Measurements from ENCODE around the gene GPR83.

The GPR83 gene

DNA sequence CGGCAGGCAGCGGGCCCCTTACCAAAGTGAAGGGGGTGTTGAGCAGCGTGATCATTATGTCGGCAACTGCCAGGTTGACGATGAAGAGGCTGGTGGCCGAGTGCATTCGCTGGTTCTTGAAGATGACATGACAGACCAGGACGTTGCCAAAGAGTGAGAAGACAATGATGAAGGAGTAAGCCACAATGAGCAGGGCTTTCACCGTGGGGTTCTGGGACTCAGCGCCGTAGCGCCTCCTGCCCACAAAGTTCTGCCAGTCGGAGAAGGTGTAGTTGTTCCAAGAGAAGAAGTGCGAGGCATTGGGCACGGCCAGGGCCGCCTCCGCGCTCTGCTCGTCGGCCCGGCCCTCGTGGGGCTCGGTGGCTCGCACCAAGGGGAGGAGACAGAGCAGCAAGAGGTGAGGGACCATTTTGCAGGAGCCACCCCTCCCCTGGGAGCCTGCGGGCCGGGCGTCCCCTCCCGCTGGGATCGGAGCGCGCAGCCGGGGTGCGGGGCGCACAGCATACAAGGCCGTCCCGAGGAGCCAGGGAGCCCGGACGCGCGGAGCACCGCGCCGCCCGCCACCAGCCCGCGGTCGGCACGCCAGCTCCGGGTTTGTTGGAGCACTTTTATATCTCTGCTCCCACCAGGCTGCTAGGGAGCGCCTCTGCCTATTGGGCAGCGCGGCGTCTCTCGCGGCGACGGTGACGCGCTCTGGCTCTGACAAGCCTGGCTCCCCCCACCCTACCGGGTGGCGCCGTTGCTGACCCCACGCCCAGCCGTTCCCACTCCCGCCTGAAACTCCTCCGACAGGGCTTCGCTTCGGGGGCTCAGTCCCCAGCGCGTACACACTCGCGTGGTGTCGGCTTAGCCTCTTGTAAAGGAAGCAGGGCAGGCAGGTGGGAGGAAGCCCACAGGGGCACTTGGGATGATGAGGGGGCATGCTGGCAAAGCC lies at the start of gene GPR83:
Gene GPR83, minus strand, starts transcription at position 581 of the 934 bp plus-strand sequence. Its CDS starts 172 bp downstream, at position 409.
- Histone ChIP-seq H3K4me1 (no peaks in the 10 kb centered on the region), H3K36me3 (ENCODE audit: control insufficient read depth, insufficient read depth, low read length) (no peaks in the 10 kb centered on the region), H3K27ac (no peak within 1 kb of the TSS), H3K9ac (no peak within 1 kb of the TSS), H3K27me3 (ENCODE audit: control insufficient read depth, insufficient read depth, low read length) (no peaks in the 10 kb centered on the region), H3K4me3 (ENCODE audit: low read depth, low read length) (no peak within 1 kb of the TSS), H3K4me2 (ENCODE audit: low read length) (no peak within 1 kb of the TSS), H2AFZ (no peak within 1 kb of the TSS), H3K9me3 (ENCODE audit: control insufficient read depth, low read length) (no peaks in the 10 kb centered on the region), H3K79me2 (no peaks in the 10 kb centered on the region)
- TF ChIP-seq, protein P1, sequence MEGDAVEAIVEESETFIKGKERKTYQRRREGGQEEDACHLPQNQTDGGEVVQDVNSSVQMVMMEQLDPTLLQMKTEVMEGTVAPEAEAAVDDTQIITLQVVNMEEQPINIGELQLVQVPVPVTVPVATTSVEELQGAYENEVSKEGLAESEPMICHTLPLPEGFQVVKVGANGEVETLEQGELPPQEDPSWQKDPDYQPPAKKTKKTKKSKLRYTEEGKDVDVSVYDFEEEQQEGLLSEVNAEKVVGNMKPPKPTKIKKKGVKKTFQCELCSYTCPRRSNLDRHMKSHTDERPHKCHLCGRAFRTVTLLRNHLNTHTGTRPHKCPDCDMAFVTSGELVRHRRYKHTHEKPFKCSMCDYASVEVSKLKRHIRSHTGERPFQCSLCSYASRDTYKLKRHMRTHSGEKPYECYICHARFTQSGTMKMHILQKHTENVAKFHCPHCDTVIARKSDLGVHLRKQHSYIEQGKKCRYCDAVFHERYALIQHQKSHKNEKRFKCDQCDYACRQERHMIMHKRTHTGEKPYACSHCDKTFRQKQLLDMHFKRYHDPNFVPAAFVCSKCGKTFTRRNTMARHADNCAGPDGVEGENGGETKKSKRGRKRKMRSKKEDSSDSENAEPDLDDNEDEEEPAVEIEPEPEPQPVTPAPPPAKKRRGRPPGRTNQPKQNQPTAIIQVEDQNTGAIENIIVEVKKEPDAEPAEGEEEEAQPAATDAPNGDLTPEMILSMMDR (IDR thresholded peaks at IDR 0.05): no peak

DNA sequence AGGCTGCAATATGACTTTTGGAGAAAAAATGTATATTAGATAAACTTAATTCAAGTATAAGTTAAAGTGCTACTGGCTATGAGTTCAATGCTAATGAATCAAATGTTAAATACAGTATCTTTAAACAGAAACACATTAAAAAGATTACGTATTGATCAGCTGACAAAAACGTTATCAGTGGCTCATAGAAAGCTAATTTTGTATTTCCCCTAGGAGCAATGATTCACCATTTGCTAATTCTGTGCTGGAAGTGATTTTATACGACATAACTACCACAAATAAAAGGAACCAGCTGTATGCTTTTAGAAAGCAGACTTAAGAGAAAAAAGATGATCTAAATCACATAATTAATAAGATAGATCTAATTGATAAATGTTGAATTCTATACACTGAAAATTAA lies 48.8 kb upstream of the GPR83 start:
- H3K4me1 ChIP-seq: no peaks in the 10 kb centered on the region
- no peaks in the 10 kb centered on the region for H3K36me3 ChIP-seq (ENCODE audit: control insufficient read depth, insufficient read depth, low read length)
- no peak overlapping the region for H3K4me2 ChIP-seq (ENCODE audit: low read length)
- no peak overlapping the region for H3K4me3 ChIP-seq (ENCODE audit: low read depth, low read length)
- no peaks in the 10 kb centered on the region for H3K9me3 ChIP-seq (ENCODE audit: control insufficient read depth, low read length)
- H2AFZ ChIP-seq: no peak overlapping the region
- H3K27ac ChIP-seq: no peak overlapping the region
- no peak overlapping the region for H3K9ac ChIP-seq
- TF ChIP-seq, protein P1 (IDR thresholded peaks at IDR 0.05): no peak
- H3K27me3 ChIP-seq (ENCODE audit: control insufficient read depth, insufficient read depth, low read length): no peaks in the 10 kb centered on the region
- no peaks in the 10 kb centered on the region for H3K79me2 ChIP-seq

DNA sequence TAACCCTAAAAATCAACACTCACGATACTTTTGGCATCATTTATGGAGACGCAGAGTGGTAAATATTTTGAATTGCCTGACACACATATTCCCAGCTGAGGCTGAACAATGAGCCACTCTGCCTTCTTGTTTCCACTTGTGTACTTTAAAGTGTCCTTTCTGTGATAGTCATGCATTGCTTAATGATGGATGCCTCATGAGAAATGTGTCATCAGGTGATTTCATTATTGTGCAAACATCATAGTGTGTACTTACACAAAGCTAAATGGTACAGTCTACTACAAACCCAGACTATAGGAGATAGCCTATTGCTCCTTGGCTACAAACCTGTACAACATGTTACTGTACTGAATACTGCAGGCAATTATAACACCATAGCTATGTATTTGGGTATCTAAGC lies 48.2 kb upstream of the GPR83 start:
- Histone ChIP-seq H3K4me1 (no peaks in the 10 kb centered on the region), H3K9me3 (ENCODE audit: control insufficient read depth, low read length) (no peaks in the 10 kb centered on the region), H3K36me3 (ENCODE audit: control insufficient read depth, insufficient read depth, low read length) (no peaks in the 10 kb centered on the region), H2AFZ (no peak overlapping the region), H3K27me3 (ENCODE audit: control insufficient read depth, insufficient read depth, low read length) (no peaks in the 10 kb centered on the region), H3K9ac (no peak overlapping the region), H3K4me3 (ENCODE audit: low read depth, low read length) (no peak overlapping the region), H3K4me2 (ENCODE audit: low read length) (no peak overlapping the region), H3K79me2 (no peaks in the 10 kb centered on the region), H3K27ac (no peak overlapping the region)
- TF ChIP-seq, protein P1 (IDR thresholded peaks at IDR 0.05): no peak

DNA sequence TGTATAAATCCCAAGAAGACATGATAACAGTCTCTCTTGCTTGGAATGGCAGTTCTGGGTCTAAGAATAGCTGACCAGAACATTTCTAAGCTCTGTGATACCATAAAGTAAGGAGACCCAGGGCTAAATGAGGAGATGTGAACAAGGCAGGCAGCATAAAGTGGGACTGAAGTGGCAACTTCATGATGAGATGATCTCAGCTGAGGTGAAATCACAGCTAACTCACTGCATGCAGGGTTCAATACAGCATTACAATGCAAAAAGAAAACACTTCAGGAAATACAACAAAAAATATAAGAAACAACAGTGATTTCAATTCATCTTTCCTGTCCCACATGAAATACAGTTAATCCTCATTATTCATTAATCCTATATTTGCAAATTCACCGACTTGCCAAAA lies 47.8 kb upstream of the GPR83 start:
- H2AFZ ChIP-seq: no peak overlapping the region
- TF ChIP-seq, protein P1 (IDR thresholded peaks at IDR 0.05): no peak

More for the DNA sequence above, 47.8 kb upstream of the GPR83 start:
- Histone ChIP-seq H3K4me1 (no peaks in the 10 kb centered on the region), H3K4me2 (ENCODE audit: low read length) (no peak overlapping the region), H3K79me2 (no peaks in the 10 kb centered on the region), H3K27me3 (ENCODE audit: control insufficient read depth, insufficient read depth, low read length) (no peaks in the 10 kb centered on the region), H3K36me3 (ENCODE audit: control insufficient read depth, insufficient read depth, low read length) (no peaks in the 10 kb centered on the region), H3K27ac (no peak overlapping the region), H3K9ac (no peak overlapping the region), H3K4me3 (ENCODE audit: low read depth, low read length) (no peak overlapping the region), H3K9me3 (ENCODE audit: control insufficient read depth, low read length) (no peaks in the 10 kb centered on the region)

All from parathyroid adenoma (tissue), 2 donors.